Rectal smooth muscle tissue (tissue), 1 donor: ENCODE data around the gene ZBTB20.

Source experiments
- H3K27ac ChIP-seq: one replicate; pipeline ENCODE4 v1.7.0; 2013; ENCODE audit warnings: low read depth, low read length, inconsistent platforms
- H3K27me3 ChIP-seq: one replicate; pipeline ENCODE4 v1.7.0; 2013; ENCODE audit warnings: low read length; ENCODE audit not compliant: control insufficient read depth, insufficient read depth
- H3K36me3 ChIP-seq: one replicate; pipeline ENCODE4 v1.7.0; 2013; ENCODE audit warnings: low read length; ENCODE audit not compliant: control insufficient read depth, insufficient read depth
- H3K4me1 ChIP-seq: one replicate; pipeline ENCODE4 v1.7.0; 2013; ENCODE audit warnings: low read length; ENCODE audit not compliant: control insufficient read depth, insufficient read depth
- H3K4me3 ChIP-seq: one replicate; pipeline ENCODE4 v1.7.0; 2013; ENCODE audit warnings: low read length
- H3K9ac ChIP-seq: one replicate; pipeline ENCODE4 v1.7.0; 2013; ENCODE audit warnings: low read length

The ZBTB20 gene

DNA sequence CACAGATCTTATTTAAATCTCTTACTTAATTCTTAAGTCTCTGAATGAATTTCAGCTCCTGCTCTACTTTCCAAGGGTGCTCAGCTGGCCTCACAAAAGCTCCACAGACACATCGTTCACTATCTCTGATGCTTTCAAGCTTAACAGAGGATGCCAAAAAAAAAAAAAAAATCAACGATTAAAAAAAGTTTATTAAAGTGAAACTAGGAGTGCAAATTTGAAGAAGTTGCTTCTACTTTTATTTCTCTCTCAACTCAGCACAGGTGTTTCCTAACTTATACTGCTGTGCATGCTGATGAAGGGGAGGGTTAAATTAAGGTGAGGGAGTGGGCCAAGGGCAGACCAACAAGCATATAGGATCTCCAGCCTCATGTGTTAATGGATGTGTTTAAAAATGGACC lies 696.0 kb downstream of the ZBTB20 start:
- peak overlapping the region; percentile 33 for H3K4me3 ChIP-seq
- H3K4me1 ChIP-seq: peaks cover 5% of the 10 kb centered on the region
- H3K27ac ChIP-seq: peak overlapping the region; percentile 11
- H3K36me3 ChIP-seq: no peaks in the 10 kb centered on the region
- no peaks in the 10 kb centered on the region for H3K27me3 ChIP-seq
- no peak overlapping the region for H3K9ac ChIP-seq

- Histone ChIP-seq H3K4me3 (no peak overlapping the region), H3K9ac (no peak overlapping the region), H3K36me3 (no peaks in the 10 kb centered on the region), H3K27ac (no peak overlapping the region), H3K4me1 (peaks cover 5% of the 10 kb centered on the region), H3K27me3 (no peaks in the 10 kb centered on the region)
These were observed 697.0 kb downstream of the ZBTB20 start for GRCh38 chr3:114450008-114450596.

GRCh38 chr3:114449271-114450007 lies 697.6 kb downstream of the ZBTB20 start:
- Histone ChIP-seq H3K4me1 (peaks cover 5% of the 10 kb centered on the region), H3K27me3 (no peaks in the 10 kb centered on the region), H3K36me3 (no peaks in the 10 kb centered on the region), H3K9ac (no peak overlapping the region), H3K4me3 (no peak overlapping the region), H3K27ac (no peak overlapping the region)

GRCh38 chr3:114447950-114448479 lies 699.1 kb downstream of the ZBTB20 start:
- peaks cover 5% of the 10 kb centered on the region for H3K4me1 ChIP-seq
- H3K4me3 ChIP-seq: no peak overlapping the region

GRCh38 chr3:114447545-114447944 lies 699.5 kb downstream of the ZBTB20 start:
- peaks cover 5% of the 10 kb centered on the region for H3K4me1 ChIP-seq

More at GRCh38 chr3:114447950-114448479, 699.1 kb downstream of the ZBTB20 start:
- Histone ChIP-seq H3K36me3 (no peaks in the 10 kb centered on the region), H3K9ac (no peak overlapping the region), H3K27ac (no peak overlapping the region), H3K27me3 (no peaks in the 10 kb centered on the region)

DNA sequence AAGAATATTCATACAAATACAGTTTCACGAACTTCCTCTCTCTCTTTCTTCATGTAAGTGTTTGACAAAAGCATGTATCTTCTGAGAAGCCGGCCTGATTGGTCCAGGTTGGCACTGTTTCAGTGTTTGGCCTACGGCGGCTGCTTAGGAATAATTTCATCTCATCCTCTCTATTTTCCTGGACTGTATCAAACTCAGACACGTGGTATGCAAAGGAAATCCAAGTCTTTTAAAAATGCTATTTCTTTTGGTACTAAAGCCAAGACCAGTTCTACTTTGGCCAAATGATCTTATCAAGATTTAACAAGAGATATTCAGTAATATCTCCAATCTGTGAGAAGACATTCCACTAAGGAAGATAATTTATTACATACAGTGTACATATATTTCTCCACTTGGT lies 700.5 kb downstream of the ZBTB20 start:
- Histone ChIP-seq H3K36me3 (no peaks in the 10 kb centered on the region), H3K27me3 (no peaks in the 10 kb centered on the region), H3K4me1 (peaks cover 10% of the 10 kb centered on the region), H3K9ac (no peak overlapping the region), H3K4me3 (no peak overlapping the region), H3K27ac (no peak overlapping the region)

More at GRCh38 chr3:114447545-114447944, 699.5 kb downstream of the ZBTB20 start:
- no peak overlapping the region for H3K27ac ChIP-seq
- no peak overlapping the region for H3K9ac ChIP-seq
- H3K27me3 ChIP-seq: no peaks in the 10 kb centered on the region
- H3K36me3 ChIP-seq: no peaks in the 10 kb centered on the region
- no peak overlapping the region for H3K4me3 ChIP-seq

DNA sequence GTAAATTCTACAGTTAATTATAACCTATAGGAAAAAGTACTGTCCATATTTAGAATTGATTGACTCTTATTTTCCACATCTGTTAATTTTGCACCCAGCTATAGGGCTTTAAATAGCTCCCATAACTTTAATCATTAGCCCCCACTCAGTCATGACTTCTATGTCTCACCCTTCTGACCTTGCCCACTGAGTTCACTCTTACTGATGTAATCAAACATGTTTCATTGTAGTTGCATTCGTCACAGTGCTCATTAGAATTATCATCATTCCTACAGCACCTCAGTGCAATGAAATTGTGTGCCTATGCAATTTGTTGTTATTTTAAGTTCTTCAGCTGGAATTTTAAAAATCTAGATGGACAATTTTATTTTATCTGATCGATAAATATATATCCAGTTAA lies 701.9 kb downstream of the ZBTB20 start:
- H3K9ac ChIP-seq: no peak overlapping the region
- no peak overlapping the region for H3K4me3 ChIP-seq
- H3K27me3 ChIP-seq: no peaks in the 10 kb centered on the region
- no peaks in the 10 kb centered on the region for H3K36me3 ChIP-seq
- peaks cover 12% of the 10 kb centered on the region for H3K4me1 ChIP-seq
- H3K27ac ChIP-seq: no peak overlapping the region

- no peaks in the 10 kb centered on the region for H3K27me3 ChIP-seq
- no peak overlapping the region for H3K27ac ChIP-seq
- no peak overlapping the region for H3K9ac ChIP-seq
- H3K4me1 ChIP-seq: peaks cover 12% of the 10 kb centered on the region
- H3K36me3 ChIP-seq: no peaks in the 10 kb centered on the region
- no peak overlapping the region for H3K4me3 ChIP-seq
These were observed 702.9 kb downstream of the ZBTB20 start for GRCh38 chr3:114444216-114444615.

- H3K27ac ChIP-seq: no peak overlapping the region
- H3K27me3 ChIP-seq: no peaks in the 10 kb centered on the region
- H3K9ac ChIP-seq: no peak overlapping the region
- H3K36me3 ChIP-seq: no peaks in the 10 kb centered on the region
- no peak overlapping the region for H3K4me3 ChIP-seq
- H3K4me1 ChIP-seq: peaks cover 12% of the 10 kb centered on the region
These were observed 704.8 kb downstream of the ZBTB20 start for GRCh38 chr3:114442246-114442645.

DNA sequence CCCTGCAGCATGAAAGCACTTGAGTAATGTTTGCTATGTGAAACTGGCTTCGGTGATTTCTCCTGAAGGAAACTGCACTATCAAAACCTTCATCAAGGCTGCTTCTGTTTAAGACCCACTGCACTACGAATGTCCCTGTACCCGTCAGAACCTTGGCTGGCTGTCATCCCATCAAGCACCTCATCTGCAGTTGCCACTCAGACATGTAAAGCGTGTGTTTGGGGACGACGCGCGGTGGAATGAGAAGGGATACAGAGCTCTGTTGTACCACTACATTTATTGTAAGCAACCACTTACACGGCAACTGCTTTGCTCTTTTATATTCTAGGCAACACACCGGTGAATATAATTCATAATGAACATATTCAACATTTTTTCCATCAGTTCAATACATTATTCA lies 705.7 kb downstream of the ZBTB20 start:
- Histone ChIP-seq H3K4me3 (peak overlapping the region; percentile 29), H3K36me3 (no peaks in the 10 kb centered on the region), H3K9ac (no peak overlapping the region)

DNA sequence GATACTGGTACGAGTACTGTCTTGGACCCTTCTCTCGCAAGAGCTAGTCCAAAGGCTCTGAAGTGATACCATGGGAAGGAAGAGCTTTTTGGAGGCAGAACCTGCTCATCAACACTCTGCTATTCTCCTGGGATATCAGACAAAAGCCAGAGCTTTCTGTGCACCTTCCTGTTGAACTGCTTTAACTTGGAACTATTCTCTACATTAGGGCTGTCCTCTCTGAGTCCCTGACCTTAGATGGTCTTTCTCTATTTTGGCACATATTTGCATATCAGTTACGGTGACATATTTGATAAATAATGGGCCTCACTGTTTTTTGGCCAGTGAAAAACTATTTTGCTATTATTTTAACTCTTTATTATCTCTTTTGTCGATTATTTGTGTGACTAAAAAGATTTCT lies 706.4 kb downstream of the ZBTB20 start:
- H3K27ac ChIP-seq: no peak overlapping the region
- H3K4me3 ChIP-seq: no peak overlapping the region
- H3K4me1 ChIP-seq: peaks cover 8% of the 10 kb centered on the region
- H3K27me3 ChIP-seq: no peaks in the 10 kb centered on the region
- no peaks in the 10 kb centered on the region for H3K36me3 ChIP-seq
- no peak overlapping the region for H3K9ac ChIP-seq

More for the DNA sequence above, 705.7 kb downstream of the ZBTB20 start:
- no peak overlapping the region for H3K27ac ChIP-seq
- no peaks in the 10 kb centered on the region for H3K27me3 ChIP-seq
- H3K4me1 ChIP-seq: peaks cover 10% of the 10 kb centered on the region

DNA sequence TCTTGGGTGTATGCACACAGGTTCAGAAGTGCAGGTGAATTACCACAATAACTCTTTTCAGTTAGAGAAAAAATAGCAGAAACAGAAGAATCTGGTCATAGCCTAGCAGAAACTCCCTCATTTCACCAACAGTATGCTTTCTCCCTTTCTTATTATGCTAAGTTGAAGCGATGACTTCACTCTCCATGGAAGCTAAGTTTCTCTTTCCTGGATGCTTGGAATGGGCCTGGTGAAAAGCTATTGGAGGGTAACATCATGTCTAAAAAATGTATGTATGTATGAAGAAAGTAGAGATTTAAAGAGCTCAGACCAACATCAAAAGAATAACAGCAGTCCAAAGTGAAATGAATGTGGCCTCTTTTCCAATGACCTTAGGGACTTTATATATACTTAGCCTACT lies 707.8 kb downstream of the ZBTB20 start:
- H3K4me3 ChIP-seq: no peak overlapping the region
- H3K36me3 ChIP-seq: no peaks in the 10 kb centered on the region
- no peaks in the 10 kb centered on the region for H3K27me3 ChIP-seq
- no peak overlapping the region for H3K27ac ChIP-seq
- H3K4me1 ChIP-seq: peaks cover 8% of the 10 kb centered on the region
- H3K9ac ChIP-seq: no peak overlapping the region

GRCh38 chr3:114437897-114438296 lies 709.2 kb downstream of the ZBTB20 start:
- Histone ChIP-seq H3K4me3 (no peak overlapping the region), H3K36me3 (no peaks in the 10 kb centered on the region), H3K27ac (no peak overlapping the region), H3K4me1 (peaks cover 8% of the 10 kb centered on the region), H3K9ac (no peak overlapping the region), H3K27me3 (no peaks in the 10 kb centered on the region)
